22Rv1 (cell line): ENCODE measurements around the gene MGST3.

Experiments used
- CTCF ChIP-seq: fragments of 450-650 bp; IDR thresholded peaks from 2 replicates; pipeline ENCODE4 v1.5.1; 2017; ENCODE audit warnings: mild to moderate bottlenecking
- ZFX ChIP-seq: fragments of 450-650 bp; IDR thresholded peaks from 2 replicates; pipeline ENCODE4 v1.6.1; 2017; ENCODE audit warnings: antibody characterized with exemption, borderline replicate concordance

- TF ChIP-seq CTCF, result no peak
- no peak for TF ChIP-seq ZFX
These were observed 513 bp downstream of the MGST3 start for GRCh38 chr1:165631342-165632151.
